NK-92 treated with Interleukin-12 subunit alpha and Interleukin-12 subunit beta, amount 100 ng/mL, for 24 hours (cell line): ENCODE measurements around the gene HPGDS.
"Not testable (repeated sequence)": the region's sequence is repeated elsewhere in the genome, so short reads cannot be mapped to it uniquely, and the experiment has no call there.

ENCODE experiments used
- DNase-seq: peaks from one replicate; lab custom pipeline; 2025; lab: John Stamatoyannopoulos, UW

Gene HPGDS

GRCh38 chr4:94325835-94326234 is 16.8 kb downstream of the HPGDS start:
- no peak for DNase-seq

- DNase-seq = not testable (repeated sequence)
Observed at GRCh38 chr4:94319927-94320326, 22.7 kb downstream of the HPGDS start.

GRCh38 chr4:94307231-94307871 is 35.3 kb downstream of the HPGDS start:
- no peak for DNase-seq

GRCh38 chr4:94306713-94307112 is 35.9 kb downstream of the HPGDS start:
- DNase-seq = no peak

- no peak for DNase-seq
Observed at GRCh38 chr4:94305466-94306225, 37.0 kb downstream of the HPGDS start.

- DNase-seq = no peak
Observed at GRCh38 chr4:94304365-94304971, 38.2 kb downstream of the HPGDS start.

- no peak for DNase-seq
Observed at GRCh38 chr4:94302191-94302590, 40.4 kb downstream of the HPGDS start.

- no peak for DNase-seq
Observed at GRCh38 chr4:94298725-94299252, 43.8 kb downstream of the HPGDS start.

GRCh38 chr4:94295473-94295872 is 47.2 kb downstream of the HPGDS start:
- not testable (repeated sequence) for DNase-seq

- DNase-seq = not testable (repeated sequence)
Observed at GRCh38 chr4:94293981-94294380, 48.7 kb downstream of the HPGDS start.

- DNase-seq = no peak
Observed at GRCh38 chr4:94290245-94290644, 52.4 kb downstream of the HPGDS start.

- DNase-seq = no peak
Observed at GRCh38 chr4:94285666-94286065, 57.0 kb downstream of the HPGDS start.

- DNase-seq = no peak
Observed at GRCh38 chr4:94284889-94285288, 57.7 kb downstream of the HPGDS start.

GRCh38 chr4:94278781-94279180 is 63.9 kb downstream of the HPGDS start:
- DNase-seq = no peak

- DNase-seq = no peak
Observed at GRCh38 chr4:94277534-94277933, 65.1 kb downstream of the HPGDS start.

- DNase-seq = no peak
Observed at GRCh38 chr4:94276204-94276603, 66.4 kb downstream of the HPGDS start.

GRCh38 chr4:94274912-94275311 is 67.7 kb downstream of the HPGDS start:
- DNase-seq = no peak

- DNase-seq = no peak
Observed at GRCh38 chr4:94271248-94271647, 71.4 kb downstream of the HPGDS start.

GRCh38 chr4:94267037-94267436 is 75.6 kb downstream of the HPGDS start:
- DNase-seq = no peak

- no peak for DNase-seq
Observed at GRCh38 chr4:94262163-94263016, 80.2 kb downstream of the HPGDS start.

- no peak for DNase-seq
Observed at GRCh38 chr4:94256828-94257227, 85.8 kb downstream of the HPGDS start.
